Stromal cell of bone marrow (primary cell): ENCODE measurements around the gene GREB1L.

Experiments used
- DNase-seq: peaks from one replicate; pipeline ENCODE4 v3.0.0-alpha.2; 2012; ENCODE audit warnings: low read depth

GREB1L gene

DNA sequence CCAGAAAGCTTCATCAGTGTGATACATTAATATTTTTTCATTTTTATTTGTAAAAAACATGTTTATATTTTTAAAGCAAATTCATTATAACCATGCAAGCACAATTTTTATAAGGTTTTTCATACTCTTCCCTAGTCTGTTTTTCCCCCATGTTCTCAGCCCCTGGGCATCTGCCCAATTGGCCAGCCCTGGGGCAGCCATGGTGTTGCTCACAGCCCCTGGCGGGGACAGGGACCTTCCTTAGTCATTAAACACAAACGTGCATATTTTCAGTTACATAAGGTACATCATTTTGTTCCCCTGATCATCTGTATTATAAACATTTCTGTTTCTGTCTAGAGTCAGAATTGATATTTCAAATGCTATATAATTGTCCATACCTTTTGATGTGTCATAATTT, 208.5 kb downstream of the GREB1L start:
- no peak for DNase-seq

DNA sequence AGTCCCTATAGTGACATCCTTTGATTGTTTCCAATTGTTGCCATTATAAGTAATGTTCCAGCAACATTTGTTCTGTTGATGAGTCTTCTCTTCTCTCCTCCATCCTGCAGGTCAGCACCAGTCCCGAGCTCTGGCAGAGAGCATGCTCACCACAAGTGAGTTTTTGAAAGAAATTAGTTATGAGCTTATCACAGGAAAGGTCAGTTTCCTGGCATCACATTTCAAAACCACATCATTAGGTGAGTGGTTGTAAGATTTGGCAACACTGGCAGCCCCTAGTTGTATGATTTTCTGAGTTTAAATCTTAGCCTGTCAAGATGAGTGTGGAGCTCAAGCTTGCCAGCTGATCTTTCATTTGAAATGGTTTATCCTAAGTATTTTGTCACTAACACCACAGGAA, 208.9 kb downstream of the GREB1L start:
- DNase-seq = no peak

DNA sequence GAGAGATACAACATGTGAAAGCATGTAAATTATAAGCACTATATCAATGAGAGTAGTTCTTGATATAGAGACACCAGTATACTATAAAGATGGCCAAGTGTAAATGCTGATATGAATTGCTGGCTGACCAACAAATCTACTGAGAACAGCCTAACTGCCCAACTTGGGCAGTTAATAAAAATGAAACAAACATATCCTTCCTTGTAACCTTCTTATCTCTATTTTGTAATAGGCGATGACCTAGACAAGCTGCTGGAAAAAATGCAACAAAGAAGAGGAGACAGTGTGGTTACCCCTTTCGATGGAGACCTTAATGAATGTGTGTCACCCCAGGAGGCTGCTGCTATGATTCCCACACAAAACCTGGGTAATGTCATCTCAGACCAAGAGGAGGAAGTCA, 209.8 kb downstream of the GREB1L start:
- DNase-seq = no peak

DNA sequence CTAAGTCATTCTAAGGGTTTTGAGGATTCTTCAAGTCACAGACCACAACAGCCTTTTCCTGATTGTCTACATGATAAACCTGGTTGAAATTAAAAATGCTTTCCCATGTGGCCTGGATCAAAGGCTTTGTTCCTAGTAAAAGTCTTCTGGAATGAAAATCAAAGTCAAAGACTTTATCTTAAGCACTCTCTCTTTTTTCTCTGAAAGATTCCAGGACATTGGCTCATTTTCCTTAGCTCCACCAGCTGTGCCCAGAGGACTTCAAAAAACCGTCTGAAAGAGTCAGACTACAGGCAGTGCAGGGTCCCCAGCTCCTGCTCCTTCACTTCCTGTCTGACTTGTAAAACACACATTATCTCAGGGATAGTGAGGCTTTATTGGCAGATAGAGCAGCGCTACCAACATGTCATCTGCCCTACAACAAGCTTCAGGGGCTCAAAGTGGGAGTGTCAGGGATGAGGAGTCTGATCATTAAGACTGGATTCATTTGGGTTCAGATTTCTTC, 210.3 kb downstream of the GREB1L start:
- no peak for DNase-seq

DNA sequence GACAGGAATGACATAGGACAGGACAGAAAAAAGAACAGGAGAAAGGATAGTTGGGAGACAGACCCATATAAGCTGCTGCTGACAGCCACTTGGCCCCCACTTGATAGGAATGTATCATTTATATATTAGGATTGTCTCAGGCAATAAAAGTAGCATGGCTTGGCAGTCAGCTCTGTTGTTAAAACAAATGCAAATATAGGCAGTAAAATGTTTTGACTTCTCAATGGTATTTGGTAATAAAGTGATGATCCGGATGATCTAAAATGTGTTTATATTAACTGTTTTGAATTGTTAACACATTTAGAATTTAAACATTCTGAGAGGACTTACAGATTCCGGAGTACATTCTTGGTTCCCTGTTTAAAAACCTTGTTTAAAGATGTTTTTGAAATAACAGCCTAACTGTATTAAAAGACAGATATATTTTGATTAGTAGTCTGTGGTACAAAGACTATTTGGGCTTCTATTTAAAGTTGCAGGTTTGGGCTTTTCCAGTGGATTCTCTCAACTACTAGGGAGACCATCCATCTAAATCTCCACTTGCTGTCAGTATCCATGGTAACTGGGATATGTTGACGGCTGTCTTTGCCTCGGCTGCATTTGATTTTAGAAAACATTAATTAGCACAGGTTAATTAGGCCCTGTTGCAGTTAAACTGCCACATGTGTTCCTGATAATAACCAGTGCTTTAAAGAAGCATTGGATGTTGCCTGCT, 210.9 kb downstream of the GREB1L start:
- DNase-seq = no peak

DNA sequence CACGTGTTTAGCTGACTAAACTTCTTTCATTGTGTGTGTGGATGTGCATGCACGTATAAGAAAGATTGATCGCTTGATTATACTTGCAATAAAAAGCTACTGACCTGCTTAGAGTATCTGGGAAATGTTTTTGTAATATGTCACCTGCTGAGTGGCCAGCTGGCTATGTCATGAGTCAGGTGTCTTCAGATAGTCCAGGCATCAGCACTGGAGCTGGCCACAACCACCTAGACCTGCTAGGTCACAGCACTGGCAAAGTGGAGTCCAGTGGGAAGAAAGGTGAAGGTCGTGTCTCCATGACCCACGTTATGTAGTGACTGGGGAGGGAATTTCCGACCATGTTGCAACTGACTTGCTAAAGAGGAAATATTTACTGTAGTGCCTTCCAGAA, 211.5 kb downstream of the GREB1L start:
- no peak for DNase-seq

DNA sequence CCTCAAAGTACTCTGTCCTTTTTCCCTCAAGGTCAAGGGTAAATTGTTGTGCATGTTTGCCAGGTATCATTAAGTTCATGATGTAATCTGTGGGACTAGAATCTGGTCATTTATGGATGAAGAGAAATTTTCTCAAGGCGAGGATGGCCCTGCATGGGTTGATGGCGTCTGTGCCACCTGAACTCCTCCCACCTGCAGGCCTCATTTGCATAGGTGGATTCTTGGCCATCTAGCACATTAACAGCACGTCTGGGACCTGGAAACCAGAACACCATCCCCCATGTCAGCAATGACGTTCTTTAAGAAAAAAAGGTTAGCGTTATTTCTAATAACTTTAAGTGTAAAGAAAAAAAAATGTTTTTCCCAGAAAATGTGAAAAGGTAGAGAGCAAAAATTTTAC, 212.7 kb downstream of the GREB1L start:
- no peak for DNase-seq

DNA sequence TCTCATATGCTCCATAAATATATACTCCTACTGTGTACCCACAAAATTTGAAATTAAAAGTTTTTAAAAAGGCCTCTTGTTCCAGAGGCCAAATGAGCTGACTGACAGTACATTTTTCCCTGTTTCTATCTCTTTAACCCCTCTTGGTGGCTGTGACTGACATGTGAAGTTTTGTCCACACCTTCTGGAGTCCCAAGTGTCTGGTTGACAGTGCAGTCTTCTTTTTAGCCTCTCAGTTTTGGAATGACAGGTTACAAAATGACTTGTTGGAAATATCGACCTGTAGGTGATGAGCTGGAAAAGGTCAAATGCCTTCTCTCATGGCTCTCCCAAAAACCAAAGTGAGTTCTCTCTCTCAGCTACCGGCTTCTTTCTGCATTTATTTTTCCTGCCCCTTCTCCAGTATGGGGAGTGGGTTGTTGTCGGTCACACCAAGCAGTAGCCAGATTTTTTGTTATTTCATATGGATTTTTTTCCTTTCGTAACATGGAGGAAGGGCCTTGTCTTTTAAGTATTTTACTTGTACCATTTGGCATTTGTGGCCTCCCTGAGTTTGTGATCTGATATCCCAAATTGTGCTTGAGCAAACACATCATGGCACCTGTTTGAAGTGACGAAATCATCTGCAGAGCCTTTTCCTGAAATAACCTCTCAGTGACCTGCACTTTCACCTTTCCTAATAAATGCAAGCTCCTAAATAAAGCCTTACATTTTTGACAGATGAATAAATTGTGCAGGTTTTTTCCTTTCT, 214.6 kb downstream of the GREB1L start:
- DNase-seq = no peak

DNA sequence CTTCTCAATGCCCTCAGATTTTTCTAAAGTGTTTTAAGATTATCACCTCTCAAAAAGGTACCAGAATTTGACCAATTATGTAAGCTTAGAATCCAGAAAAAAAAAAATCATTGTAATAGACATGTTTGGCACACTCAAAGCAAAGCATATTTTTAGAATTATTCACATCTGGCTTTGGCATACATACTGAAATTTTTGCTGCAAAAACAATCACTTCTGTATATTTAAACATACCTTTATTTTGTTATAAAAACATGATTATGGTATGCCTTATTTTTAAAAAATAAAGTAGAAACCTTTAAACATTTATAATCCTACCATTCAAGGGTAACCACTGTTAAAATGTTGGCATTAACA, 215.1 kb downstream of the GREB1L start:
- DNase-seq = no peak

DNA sequence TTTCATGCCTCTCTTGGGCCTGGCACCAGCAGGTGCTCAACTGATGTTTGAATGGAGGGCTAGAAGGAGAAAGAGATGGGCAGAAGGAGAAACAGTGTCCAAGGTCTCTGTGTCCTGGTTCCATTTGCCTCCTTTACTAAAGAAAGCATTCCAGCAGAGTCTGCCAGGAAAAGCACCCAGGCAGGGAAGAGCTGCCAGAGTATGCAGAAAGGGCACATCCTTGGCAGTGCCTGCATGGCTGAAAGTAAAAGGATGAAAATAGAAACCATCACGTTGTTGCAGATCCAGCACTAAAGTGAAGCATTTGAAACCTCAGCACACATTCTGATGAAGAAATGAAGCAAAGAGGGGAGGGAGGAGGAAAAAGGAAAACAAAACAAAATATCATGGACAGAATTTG, 216.3 kb downstream of the GREB1L start:
- DNase-seq = no peak

DNA sequence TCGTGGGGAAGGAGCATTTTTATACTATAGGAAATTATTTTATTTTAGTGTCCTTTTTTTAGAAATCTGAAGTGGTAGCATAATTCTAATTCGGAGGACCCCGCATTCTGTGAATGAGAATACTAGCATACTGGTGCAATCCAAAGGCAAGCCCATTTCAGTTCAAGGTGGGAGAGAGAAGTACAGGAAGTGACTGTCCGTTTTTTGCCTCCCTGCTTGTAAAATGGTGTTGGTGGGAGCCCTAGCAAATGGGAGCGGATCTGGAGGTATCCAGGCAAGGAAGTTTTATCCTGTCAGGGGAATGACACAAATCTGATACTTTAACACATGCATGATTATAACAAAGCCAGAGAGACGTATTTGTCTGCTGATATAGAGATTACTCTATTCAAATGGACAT, 216.8 kb downstream of the GREB1L start:
- DNase-seq = no peak

DNA sequence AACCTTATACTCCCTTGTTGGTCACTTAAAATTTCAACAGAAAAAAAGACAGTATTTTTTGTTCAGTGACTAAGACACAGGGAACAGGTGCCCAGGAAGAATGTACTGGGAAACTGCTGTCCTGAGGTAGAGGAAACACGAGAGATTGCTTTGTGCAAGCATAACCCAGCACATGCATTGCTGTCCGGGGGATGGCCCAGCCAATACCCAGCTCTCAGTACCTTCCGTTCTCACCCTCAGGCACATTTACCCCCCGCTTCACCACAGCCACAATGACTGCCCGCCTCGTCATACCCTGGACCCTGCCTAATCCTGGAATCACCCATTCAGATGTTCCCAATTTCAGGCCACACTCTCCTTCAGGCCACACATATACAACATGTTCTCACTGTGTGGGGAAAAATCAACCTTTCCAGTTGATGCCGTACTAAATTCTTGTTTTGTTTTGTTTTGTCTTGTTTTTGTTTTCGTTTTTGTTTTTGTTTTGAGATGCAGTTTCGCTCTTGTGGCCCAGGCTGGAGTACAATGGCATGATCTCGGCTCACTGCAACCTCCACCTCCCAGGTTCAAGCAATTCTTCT, 217.8 kb downstream of the GREB1L start:
- no peak for DNase-seq

DNA sequence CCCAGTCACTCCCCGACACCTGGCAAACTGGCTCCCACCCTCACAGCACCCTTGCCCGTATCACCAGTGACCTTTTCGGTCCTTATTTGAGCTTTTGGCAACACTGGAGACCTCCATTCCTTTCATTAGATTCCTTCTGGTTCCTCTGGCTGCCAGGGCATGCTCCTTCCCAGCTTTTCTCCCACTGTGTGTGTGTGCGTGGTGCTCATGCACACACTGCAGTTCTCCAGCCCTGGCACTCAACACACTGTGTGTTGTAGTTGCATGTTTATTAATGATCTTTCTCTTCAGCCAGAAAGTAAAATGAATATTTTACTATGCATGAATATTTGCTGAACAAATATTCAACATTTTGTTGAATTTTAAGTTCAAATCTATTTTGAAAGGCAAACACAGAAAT, 219.4 kb downstream of the GREB1L start:
- DNase-seq = no peak

DNA sequence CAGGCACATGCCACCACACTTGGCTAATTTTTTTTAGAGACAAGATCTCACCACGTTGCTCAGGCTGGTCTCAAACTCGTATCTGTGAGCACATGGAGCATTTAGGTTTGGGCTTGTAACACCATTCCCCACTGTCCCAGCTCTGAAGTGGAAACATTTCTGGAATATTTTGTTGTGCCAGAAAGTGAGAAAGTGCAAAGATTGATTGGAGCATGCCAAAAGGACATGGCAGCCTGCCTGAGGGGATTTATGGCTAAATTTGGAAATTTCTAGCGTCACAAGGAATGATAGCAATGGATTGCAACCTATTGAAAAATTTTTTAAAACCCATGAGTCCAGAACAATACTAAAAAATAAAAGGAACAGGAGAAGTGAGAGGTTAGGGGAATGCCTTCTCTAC, 221.7 kb downstream of the GREB1L start:
- no peak for DNase-seq

DNA sequence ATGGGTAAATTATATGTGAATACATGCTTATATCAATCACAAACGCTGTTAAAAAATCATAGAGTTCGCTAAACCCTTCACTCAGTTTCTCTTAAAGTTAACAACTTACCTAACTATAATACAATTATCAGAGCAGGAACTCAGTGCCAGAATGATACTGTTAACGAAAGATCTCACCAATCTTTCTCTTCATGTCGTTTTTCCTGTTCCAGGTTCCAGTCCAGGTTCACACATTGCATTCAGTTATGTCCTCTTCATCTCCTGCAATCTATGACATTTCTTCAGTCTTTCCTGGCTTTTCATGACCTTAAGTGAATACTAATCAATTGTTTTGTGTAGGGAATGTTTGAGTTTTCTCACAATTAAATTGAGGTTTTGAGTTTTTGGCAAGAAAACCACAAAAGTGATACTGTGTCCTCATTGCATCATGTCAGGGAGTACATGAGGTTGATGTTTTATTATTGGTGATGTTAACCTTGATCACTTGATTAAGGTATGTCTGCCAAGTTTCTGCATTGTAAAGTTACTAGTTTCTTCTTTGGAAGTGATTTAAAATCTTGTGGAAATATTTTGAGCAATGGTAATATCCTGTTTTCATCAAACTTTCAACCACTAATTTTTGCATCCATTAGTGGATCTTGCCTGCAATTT, 226.6 kb downstream of the GREB1L start:
- DNase-seq = no peak

DNA sequence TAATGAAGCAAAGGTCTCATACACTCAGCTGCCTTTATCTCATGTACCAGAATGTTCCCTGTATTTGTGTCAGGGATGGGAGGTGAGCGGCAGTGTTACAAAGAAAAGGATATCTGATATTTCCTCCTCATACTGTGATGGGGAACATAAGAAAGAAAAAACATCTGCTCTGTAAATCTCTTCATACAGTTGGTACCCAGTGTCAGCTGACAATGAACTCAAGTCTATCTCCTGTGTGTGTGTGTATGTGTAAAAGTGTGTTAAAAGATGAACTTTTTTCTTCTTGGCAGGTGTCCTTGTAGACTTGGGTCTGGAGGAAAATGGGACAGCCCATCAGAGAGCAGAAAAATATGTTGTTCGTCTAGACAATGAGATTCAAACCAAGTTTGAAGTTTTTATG, 230.7 kb downstream of the GREB1L start:
- DNase-seq = no peak

DNA sequence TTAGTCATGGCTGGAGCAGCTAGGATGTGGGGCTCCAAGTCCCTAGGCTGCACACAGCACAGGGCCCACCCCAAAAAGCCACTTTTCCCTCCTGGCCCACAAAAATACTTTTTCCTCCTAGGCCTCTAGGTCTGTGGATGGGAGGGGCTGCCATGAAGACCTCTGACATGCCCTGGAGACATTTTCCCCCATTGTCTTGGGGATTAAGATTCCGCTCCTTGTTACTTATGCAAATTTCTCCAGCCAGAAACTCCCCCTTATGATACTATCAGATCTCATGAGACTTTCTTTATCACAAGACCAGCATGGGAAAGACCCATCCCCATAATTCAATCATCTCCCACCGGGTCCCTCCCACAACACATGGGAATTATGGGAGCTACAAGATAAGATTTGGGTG, 232.6 kb downstream of the GREB1L start:
- DNase-seq = no peak

DNA sequence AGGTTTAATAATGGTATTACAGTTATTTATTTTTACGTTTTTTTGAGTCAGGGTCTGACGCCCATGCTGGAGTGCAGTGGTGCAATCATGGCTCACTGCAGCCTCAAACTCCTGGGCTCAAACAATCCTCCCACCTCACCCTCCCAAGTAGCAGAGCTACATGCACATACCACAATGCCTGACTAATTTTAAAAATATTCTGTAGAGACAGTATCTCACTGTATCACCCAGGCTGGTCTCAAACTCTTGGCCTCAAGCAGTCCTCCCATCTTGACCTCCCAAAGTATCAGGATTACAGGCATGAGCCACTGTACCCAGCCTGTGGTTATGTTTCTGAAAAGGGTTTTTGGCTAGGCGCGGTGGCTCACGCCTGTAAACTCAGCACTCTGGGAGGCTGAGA, 237.7 kb downstream of the GREB1L start:
- no peak for DNase-seq

DNA sequence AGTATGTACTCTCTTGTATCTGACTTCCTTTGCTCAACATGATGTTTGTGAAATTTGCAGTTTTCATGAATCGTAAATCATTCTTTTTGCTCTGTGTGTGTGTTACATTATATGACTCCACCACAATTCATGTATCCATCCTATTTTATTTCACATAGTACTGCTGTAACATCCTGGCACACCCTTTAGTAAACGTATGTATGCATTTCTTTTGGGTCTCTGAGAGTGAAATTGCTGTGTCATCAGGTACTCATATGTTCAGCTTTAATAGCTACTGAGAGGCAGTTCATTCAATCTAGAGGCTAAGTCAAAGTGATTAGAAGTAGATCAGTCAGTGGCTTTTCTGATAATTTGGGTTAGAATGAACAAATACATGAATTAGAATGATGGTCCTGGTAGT, 239.7 kb downstream of the GREB1L start:
- no peak for DNase-seq

DNA sequence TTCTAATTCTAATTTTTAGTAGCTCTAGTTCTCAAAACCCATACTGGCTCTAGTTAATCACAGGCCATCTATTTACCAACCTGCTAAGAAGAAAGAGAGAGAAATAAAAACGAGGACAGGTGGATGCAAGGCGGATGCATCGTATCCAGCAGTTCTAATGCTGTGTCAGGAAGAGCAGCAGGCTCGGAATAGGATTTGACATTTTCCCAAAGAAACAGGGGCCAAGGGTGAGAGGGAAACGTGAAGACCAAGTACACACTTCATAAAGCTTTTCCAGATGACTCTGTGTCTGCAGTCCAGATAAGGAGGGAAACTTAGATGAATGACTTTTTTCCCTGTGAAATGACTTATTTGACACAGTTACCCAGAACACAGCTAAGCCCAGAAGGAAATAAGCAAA, 241.0 kb downstream of the GREB1L start:
- DNase-seq = no peak

DNA sequence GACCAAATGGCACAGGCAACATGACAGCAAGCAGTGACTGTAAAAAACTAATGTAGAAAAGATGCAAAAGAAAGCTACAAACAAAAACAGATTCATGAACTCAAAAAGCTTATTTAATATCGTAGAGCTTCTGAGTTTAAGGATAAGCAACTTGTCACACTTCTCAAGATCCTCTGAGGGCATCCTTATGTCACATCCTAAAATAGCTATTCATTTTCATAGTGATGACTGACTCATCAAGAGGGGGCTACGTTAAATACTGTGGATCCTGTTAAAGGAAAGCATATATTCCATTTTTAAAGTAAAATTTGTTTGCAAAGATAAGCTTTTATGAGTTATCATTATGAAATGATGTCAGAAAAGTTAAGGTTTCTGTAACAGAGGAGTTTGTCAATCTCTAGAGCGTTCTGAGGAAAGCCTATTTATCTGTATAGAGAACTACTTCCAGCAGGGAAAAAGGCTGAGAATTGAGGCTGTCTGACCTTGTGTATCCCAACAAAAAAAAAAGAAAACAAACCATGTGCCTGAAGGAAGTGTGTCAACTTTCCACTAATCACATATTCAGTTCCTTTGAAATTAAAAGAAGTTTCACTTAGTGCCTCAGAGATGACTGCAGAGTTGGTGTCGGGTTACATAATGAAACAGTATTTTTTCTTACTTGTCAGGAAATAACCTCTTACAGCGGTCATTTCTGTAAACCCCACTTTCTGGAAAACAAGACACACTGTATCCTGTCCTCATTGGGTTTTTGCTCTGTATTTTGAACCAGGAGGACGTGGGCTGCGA, 243.0 kb downstream of the GREB1L start:
- DNase-seq = no peak

DNA sequence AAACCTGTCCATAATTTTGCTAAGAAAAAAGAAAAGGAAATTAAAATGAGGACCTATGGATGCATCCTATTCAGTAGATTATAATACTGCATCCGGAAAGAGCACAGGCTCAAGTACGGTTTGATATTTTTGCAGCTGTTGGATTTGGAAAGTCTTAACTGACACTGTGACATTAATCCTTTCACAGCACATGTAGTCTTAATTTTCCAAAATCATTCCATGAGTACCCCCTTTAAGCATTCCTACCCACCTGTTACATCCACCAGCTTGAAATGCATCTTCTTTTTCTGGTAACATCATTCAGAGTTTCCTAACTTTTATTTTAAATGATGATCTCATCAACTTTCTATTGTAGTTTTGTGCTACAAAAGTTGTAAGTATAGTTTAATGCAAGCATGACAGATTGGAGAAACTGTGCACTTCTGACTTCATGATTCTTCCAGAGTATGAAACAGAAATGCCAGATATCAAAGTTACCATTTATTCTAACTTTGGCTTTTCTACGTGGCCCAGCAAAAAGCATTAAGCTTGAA, 244.9 kb downstream of the GREB1L start:
- no peak for DNase-seq
